PC-9 (cell line): ENCODE data around the gene OR11A1.

ENCODE experiments used
- EZH2 ChIP-seq: fragments of 200-600 bp; sonication (generic); IDR thresholded peaks from 2 replicates; pipeline ENCODE4 v1.8.0; 2017; ENCODE audit warnings: antibody characterized with exemption, low read depth
- TF ChIP-seq, protein P1 (sequence below): fragments of 200-600 bp; sonication (generic); conservative IDR thresholded peaks from 2 replicates; pipeline ENCODE4 v1.6.1; 2017; ENCODE audit warnings: mixed run types, antibody characterized with exemption, mild to moderate bottlenecking, moderate library complexity

DNA sequence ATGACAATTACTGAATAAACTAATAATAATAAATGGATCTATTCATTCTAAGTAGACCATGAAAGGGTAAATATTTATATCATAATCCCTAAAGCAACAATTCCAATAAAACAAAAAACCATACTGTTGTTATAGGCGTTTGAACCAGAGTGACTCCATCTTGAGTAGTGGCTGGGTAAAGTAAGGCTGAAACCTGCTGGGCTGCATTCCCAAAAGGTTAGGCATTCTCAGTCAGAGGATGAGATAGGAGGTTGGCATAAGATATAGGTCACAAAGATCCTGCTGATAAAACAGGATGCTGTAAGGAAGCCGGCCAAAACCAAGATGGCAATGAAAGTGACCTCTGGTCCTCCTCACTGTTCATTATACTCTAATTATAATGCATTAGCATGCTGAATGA lies 8.4 kb upstream of the OR11A1 start:
- TF ChIP-seq, protein P1, sequence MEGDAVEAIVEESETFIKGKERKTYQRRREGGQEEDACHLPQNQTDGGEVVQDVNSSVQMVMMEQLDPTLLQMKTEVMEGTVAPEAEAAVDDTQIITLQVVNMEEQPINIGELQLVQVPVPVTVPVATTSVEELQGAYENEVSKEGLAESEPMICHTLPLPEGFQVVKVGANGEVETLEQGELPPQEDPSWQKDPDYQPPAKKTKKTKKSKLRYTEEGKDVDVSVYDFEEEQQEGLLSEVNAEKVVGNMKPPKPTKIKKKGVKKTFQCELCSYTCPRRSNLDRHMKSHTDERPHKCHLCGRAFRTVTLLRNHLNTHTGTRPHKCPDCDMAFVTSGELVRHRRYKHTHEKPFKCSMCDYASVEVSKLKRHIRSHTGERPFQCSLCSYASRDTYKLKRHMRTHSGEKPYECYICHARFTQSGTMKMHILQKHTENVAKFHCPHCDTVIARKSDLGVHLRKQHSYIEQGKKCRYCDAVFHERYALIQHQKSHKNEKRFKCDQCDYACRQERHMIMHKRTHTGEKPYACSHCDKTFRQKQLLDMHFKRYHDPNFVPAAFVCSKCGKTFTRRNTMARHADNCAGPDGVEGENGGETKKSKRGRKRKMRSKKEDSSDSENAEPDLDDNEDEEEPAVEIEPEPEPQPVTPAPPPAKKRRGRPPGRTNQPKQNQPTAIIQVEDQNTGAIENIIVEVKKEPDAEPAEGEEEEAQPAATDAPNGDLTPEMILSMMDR: no peak
- no peak for TF ChIP-seq EZH2
